ENCODE results near the gene FBXW5. TPM values are rescaled to one million over a fixed set of nuclear protein-coding genes. Genes with fewer than 3 reads are reported as not detected.

Gene FBXW5
- total and polyA plus RNA-seq, 10 of the 15 experiments (the other 5 are each of a cell fraction or from before 2014, with no cell fraction given) = 0.21 to 97.3 (median 44.5) TPM

DNA sequence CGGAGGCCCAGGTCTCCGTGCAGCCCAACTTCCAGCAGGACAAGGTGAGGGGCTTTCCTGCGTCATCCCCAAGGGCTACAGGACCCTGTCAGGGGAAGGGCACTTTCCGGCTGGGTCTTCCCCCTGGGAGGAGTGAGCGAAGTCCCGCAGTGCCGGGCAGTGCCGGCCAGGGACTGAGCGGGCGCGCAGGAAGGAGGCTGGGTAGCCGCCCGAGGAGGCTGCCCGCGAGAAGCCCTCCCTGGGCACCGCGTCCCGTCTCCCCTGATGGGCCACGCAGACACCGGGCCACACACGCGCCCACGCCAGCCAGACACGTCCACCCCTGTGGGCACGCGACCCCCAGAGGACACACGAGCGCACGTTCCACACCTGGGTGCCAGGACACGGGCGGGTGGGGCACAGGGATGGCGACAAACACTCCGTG, 33.1 kb upstream of the FBXW5 start:
- POLR2A ChIA-PET = interaction anchor here (0.6 kb wide), 1 partner anchor 174 kb away, joined by 3 read pairs; no protein-coding TSS in a partner anchor

More for the DNA sequence above, 33.1 kb upstream of the FBXW5 start:
- Histone ChIP-seq H3K36me3 (ENCODE audit: control insufficient read depth in 2 of 2, insufficient read depth in 2 of 2, low read length in 1 of 2) (no peaks in the 10 kb centered on the region), H3K4me1 (ENCODE audit: control insufficient read depth, insufficient read depth, low read length) (no peaks in the 10 kb centered on the region), H4K20me1 (ENCODE audit: control insufficient read depth, insufficient read depth) (no peaks in the 10 kb centered on the region), H3K27ac (ENCODE audit: control insufficient read depth, insufficient read depth) (no peak overlapping the region), H3K9me3 (replicated peaks; ENCODE audit: control insufficient read depth, insufficient read depth, low read length) (no peaks in the 10 kb centered on the region), H3K27me3 (replicated peaks in 1 of 2; ENCODE audit: control insufficient read depth in 2 of 2, insufficient read depth in 2 of 2, low read length in 1 of 2) (no peaks in the 10 kb centered on the region; a peak in 2 of 4 replicates), H3K4me3 (no peak overlapping the region), H2AFZ (ENCODE audit: control insufficient read depth, low read depth, low read length) (no peak overlapping the region), H3K79me2 (ENCODE audit: control insufficient read depth, insufficient read depth, low read length) (no peaks in the 10 kb centered on the region), H3K9ac (ENCODE audit: control insufficient read depth, insufficient read depth, low read length) (no peak overlapping the region), H3K4me2 (ENCODE audit: control insufficient read depth, insufficient read depth) (no peak overlapping the region)
- BruUV-seq (replicated peaks) = no TSS peak
- no peak for FAIRE-seq
- ChIA-PET RAD21 (ENCODE audit: unreplicated experiment) (no interaction called here), SMC1A (ENCODE audit: uncharacterized antibody, unreplicated experiment) (no interaction called here), CTCF (interaction anchor here (0.7 kb wide), 1 partner anchor 15 kb away, joined by 3 read pairs; no protein-coding TSS in a partner anchor)
- no peak for ATAC-seq
- TF ChIP-seq TCF3 (IDR thresholded peaks at IDR 0.05; ENCODE audit: borderline replicate concordance, insufficient read depth, low read depth, low read length) (no peak), RFX5 (IDR thresholded peaks at IDR 0.05; ENCODE audit: low read depth, low read length) (no peak), JUNB (IDR thresholded peaks at IDR 0.05) (no peak), POLR2AphosphoS5 (IDR thresholded peaks at IDR 0.05; ENCODE audit: low read length) (no peak), ZSCAN29 (IDR thresholded peaks at IDR 0.05) (no peak), MTA2 (IDR thresholded peaks at IDR 0.05; ENCODE audit: low read depth) (no peak), SIX5 (IDR thresholded peaks at IDR 0.05; ENCODE audit: low read depth, low read length, severe bottlenecking) (no peak), MTA3 (IDR thresholded peaks at IDR 0.05; ENCODE audit: borderline replicate concordance, low read length) (no peak), POU2F2 (IDR thresholded peaks at IDR 0.05; ENCODE audit: borderline replicate concordance, low read depth, low read length) (no peak)
- TF ChIP-seq, protein P1, sequence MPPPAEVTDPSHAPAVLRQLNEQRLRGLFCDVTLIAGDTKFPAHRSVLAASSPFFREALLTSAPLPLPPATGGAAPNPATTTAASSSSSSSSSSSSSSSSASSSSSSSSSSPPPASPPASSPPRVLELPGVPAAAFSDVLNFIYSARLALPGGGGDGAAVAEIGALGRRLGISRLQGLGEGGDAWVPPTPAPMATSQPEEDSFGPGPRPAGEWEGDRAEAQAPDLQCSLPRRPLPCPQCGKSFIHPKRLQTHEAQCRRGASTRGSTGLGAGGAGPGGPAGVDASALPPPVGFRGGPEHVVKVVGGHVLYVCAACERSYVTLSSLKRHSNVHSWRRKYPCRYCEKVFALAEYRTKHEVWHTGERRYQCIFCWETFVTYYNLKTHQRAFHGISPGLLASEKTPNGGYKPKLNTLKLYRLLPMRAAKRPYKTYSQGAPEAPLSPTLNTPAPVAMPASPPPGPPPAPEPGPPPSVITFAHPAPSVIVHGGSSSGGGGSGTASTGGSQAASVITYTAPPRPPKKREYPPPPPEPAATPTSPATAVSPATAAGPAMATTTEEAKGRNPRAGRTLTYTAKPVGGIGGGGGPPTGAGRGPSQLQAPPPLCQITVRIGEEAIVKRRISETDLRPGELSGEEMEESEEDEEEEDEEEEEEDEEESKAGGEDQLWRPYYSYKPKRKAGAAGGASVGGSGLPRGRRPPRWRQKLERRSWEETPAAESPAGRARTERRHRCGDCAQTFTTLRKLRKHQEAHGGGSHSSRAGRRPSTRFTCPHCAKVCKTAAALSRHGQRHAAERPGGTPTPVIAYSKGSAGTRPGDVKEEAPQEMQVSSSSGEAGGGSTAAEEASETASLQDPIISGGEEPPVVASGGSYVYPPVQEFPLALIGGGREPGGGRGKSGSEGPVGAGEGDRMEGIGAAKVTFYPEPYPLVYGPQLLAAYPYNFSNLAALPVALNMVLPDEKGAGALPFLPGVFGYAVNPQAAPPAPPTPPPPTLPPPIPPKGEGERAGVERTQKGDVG (CRISPR knock-in tag; IDR thresholded peaks at IDR 0.05) = no peak
- TF ChIP-seq, protein P2, sequence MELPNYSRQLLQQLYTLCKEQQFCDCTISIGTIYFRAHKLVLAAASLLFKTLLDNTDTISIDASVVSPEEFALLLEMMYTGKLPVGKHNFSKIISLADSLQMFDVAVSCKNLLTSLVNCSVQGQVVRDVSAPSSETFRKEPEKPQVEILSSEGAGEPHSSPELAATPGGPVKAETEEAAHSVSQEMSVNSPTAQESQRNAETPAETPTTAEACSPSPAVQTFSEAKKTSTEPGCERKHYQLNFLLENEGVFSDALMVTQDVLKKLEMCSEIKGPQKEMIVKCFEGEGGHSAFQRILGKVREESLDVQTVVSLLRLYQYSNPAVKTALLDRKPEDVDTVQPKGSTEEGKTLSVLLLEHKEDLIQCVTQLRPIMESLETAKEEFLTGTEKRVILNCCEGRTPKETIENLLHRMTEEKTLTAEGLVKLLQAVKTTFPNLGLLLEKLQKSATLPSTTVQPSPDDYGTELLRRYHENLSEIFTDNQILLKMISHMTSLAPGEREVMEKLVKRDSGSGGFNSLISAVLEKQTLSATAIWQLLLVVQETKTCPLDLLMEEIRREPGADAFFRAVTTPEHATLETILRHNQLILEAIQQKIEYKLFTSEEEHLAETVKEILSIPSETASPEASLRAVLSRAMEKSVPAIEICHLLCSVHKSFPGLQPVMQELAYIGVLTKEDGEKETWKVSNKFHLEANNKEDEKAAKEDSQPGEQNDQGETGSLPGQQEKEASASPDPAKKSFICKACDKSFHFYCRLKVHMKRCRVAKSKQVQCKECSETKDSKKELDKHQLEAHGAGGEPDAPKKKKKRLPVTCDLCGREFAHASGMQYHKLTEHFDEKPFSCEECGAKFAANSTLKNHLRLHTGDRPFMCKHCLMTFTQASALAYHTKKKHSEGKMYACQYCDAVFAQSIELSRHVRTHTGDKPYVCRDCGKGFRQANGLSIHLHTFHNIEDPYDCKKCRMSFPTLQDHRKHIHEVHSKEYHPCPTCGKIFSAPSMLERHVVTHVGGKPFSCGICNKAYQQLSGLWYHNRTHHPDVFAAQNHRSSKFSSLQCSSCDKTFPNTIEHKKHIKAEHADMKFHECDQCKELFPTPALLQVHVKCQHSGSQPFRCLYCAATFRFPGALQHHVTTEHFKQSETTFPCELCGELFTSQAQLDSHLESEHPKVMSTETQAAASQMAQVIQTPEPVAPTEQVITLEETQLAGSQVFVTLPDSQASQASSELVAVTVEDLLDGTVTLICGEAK (IDR thresholded peaks at IDR 0.05; ENCODE audit: borderline replicate concordance) = no peak
- in situ Hi-C loops (cut with MboI) = no loop called here
- DNase-seq (ENCODE audit: low read depth, low spot score) = no peak
- WGBS (ENCODE audit: insufficient coverage, insufficient replicate concordance, low lambda C conversion rate, missing lambda C conversion rate) = 67% methylated on average over 32 of the region's 33 CpGs
- intact Hi-C loops (cut with micrococcal nuclease; ENCODE audit: unreplicated experiment) = no loop called here
